G401 (cell line): ENCODE data around the gene LCP2. TPM values are rescaled to one million over a fixed set of nuclear protein-coding genes. Genes with fewer than 3 reads are reported as not detected.
"Not testable (repeated sequence)": the region's sequence is repeated elsewhere in the genome, so short reads cannot be mapped to it uniquely, and the experiment has no call there.

Experiments used
- DNase-seq: peaks from one replicate; pipeline ENCODE4 v3.0.0-alpha.2; 2015; ENCODE audit warnings: low spot score
- in situ Hi-C: cut with HindIII; loops from 2 replicates; pipeline ENCODE4 v1.10.0; 2016; ENCODE audit warnings: low sequenced_read_pairs, mixed read lengths
- total RNA-seq: library from RNA; depleted of rRNA; stranded (reverse); fragments of >200 nt; shearing (Covaris generic); gene quantifications from 2 replicates; pipeline ENCODE4 v1.2.3, GENCODE V29; 2014

The LCP2 gene
- total RNA-seq, 1 experiment from 2014 or later = not detected

DNA sequence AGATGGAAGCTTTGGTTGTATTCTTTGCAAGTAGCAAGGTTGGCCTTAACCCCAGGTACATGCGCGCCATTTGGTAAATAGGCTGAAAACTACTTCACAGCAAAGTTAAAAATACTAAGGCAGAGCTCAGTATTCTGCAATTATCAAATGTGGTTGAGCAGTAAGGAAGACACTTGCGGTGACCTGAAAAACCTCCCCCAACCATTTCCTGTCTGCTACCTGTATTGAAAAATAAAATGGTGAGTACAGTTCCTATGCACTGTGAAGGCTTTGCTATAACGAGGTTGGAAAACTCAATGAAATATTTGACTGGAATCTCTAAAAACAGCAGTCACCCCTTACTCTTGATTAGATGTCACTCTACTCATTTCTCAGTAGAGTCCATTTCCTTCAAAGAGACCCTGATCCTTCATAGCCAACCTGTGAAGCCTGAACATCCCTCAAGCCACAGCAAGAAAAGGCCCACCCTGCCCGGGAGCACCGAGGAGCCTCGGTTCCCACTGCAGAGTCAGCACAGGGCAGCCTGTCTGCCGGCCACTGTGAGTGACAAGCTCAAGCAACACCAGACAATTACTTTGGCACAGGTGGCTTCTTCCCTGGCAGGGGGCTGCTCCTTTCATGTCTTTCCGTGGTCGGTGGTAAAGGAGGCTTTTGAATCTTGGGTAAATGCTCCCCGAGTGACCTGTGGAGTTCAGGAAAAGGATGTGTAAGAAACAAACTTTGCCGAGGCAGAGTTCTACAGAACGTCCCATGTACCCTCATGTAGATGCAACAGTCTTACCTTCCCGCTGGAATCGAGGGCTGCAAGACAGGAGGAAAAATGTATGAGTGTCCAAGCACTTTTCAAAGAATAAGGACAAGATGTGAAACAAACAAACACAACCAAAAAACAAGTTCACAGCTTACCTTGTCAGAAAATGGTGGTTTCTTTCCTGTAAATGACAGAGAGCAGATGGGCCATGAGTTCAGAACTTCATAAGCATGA, 35.2 kb downstream of the LCP2 start:
- no peak for DNase-seq
- in situ Hi-C loops = no loop called here

DNA sequence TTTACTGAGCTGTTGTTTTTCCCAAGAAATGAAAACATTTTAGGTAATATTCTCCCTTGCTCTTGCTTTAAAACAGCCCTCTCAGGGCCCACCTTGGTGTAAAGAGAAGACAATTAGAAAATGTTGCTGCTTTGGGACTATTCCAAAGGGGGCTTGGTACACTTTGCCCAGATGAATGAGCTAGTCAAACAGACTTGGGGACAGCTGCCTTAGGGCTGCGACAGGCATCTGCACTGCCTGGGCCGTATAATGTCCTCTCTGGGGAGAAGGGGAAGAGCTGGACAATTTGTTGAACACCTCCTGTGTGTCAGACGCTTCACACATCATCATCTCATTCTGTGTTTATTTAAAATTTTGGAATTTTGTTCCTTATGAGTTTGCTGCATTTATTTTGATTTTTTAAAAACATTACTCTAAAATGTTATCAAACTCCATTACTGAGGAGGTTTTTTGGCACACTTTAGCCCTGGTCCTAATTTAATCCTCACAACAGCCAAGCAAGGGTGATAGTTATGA, 36.0 kb downstream of the LCP2 start:
- in situ Hi-C loops = no loop called here
- DNase-seq = no peak

DNA sequence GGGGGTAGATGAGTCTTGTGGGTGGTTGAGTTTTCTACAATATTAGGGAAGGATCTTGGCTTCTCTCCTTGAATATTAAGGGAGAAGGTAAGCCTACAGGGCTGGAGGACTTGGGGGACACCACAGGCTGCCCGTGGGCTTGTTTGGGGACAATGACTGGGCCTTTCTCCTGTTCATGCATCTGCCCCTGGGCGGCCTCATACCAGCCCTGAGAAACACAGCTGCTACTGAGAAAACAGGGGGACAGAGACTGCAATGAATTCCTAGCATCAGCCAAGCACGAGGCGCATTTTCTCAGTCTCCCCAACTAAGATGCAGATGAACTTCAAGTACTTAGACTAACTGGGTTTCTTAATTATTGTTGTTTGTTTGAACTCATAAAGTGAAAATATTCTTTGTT, 40.2 kb downstream of the LCP2 start:
- DNase-seq = no peak
- in situ Hi-C loops = no loop called here

- in situ Hi-C loops = no loop called here
- DNase-seq = no peak
Measured at GRCh38 chr5:170256571-170256970, 41.0 kb downstream of the LCP2 start.

- in situ Hi-C loops = no loop called here
- no peak for DNase-seq
Measured at GRCh38 chr5:170254056-170254455, 43.5 kb downstream of the LCP2 start.

DNA sequence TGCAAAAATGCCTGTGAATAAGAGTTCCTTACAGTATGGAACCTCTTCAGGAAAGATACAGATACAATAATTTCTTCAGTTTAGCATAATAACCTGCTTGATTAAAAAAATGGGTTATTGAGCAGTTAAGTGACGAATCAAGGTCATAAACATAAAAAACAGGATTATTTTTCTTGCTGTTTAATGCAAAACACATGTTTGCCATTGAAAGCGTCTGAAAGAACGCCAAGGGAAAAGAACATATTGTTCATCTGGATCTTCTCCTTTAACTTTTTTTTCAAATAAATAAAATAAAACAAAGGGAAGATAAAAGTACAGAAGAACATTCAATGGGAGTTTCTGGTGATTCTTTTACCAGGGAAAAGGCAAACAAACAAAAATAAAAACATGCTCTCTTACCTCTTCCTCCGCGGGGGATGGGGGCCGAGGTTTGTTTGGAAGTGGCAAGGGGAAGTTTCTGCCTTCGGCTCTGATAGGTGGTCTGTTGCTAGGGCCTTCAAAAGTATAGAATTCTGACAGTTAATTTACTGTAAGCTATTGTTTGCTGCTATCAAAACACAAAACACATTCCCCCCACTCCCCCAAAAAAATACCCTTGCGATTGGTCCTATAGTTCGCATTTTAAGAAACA, 44.7 kb downstream of the LCP2 start:
- in situ Hi-C loops = no loop called here
- DNase-seq = no peak

- in situ Hi-C loops = no loop called here
- no peak for DNase-seq
Measured at GRCh38 chr5:170252109-170252508, 45.5 kb downstream of the LCP2 start.

DNA sequence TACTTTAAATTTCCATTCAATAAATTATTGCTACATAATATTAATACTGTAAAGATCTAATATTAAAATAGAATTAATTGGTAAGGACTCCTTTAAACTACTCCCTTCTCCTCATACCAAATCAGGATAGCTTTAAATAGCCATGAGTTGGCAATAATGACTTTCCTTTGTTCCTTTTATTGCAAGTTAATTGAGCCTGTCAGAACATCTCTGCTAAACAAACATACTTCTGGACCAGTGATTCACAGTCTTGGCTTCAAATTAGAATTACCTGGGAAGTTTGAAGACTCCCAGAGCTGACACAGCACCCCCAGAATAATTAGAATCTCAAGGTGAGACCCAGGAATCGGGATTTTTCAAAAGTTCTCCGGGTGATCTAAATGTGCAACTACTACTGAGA, 46.1 kb downstream of the LCP2 start:
- in situ Hi-C loops = no loop called here
- no peak for DNase-seq

GRCh38 chr5:170250810-170251317, 46.7 kb downstream of the LCP2 start:
- in situ Hi-C loops = no loop called here

GRCh38 chr5:170249355-170249754, 48.2 kb downstream of the LCP2 start:
- DNase-seq = no peak
- in situ Hi-C loops = no loop called here

More at GRCh38 chr5:170250810-170251317, 46.7 kb downstream of the LCP2 start:
- DNase-seq = no peak

DNA sequence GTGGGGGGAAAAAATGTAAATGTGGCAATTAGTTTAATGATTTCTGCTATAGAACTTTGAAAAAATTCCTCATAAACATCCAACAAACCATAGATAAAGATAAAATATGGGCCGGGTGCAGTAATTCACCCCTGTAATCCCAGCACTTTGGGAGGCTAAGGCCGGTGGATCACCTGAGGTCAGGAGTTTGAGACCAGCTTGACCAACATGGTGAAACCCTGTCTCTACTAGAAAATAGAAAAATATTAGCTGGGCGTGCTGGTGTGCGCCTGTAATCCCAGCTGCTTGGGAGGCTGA, 48.7 kb downstream of the LCP2 start:
- DNase-seq, in situ Hi-C loops: not testable (repeated sequence)

- no peak for DNase-seq
- in situ Hi-C loops = no loop called here
Measured at GRCh38 chr5:170248172-170248930, 49.2 kb downstream of the LCP2 start.

GRCh38 chr5:170247363-170247762, 50.2 kb downstream of the LCP2 start:
- in situ Hi-C loops = no loop called here
- no peak for DNase-seq

DNA sequence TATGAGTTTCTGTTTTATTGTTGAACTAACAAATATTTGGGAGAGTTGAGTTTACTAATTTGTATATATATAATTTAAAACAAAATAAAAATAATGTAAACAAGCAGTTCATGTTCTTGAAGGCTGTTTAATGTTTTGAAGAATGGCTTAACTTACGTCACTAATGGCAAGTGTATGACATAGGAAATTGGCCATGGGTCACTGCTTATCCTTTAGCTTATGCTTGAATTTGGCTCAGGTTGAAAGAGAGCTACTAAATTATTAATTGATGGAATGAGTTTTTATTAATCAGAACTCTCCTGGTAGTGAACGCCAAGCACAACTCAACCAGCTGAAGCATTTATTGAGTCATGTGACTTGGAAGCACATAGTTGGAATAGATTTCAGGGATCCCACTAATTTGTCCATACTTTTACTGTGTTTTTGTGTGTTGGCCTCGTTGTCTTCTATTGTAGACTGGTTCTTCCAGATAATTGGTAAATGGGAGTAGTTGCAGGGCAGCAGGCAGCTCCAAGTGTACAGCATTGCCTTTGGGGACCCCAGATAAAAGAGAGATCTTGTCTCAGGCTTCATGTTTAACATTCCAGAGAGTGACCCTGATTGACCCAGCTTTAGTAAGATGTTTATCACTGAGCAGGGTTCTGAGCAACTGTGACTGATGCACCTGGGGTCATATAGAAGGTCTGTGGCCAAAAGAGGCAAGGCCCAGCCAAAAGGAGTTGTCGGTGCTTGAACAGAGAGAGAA, 51.3 kb downstream of the LCP2 start:
- DNase-seq = no peak
- in situ Hi-C loops = no loop called here

DNA sequence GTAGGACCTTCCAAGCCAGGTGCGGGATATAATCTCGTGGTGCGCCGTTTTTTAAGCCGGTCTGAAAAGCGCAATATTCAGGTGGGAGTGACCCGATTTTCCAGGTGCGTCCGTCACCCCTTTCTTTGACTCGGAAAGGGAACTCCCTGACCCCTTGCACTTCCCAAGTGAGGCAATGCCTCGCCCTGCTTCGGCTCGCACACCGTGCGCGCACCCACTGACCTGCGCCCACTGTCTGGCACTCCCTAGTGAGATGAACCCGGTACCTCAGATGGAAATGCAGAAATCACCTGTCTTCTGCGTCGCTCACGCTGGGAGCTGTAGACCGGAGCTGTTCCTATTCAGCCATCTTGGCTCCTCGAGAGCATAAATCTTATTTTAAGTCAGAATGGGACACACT, 52.1 kb downstream of the LCP2 start:
- DNase-seq, in situ Hi-C loops: not testable (repeated sequence)

DNA sequence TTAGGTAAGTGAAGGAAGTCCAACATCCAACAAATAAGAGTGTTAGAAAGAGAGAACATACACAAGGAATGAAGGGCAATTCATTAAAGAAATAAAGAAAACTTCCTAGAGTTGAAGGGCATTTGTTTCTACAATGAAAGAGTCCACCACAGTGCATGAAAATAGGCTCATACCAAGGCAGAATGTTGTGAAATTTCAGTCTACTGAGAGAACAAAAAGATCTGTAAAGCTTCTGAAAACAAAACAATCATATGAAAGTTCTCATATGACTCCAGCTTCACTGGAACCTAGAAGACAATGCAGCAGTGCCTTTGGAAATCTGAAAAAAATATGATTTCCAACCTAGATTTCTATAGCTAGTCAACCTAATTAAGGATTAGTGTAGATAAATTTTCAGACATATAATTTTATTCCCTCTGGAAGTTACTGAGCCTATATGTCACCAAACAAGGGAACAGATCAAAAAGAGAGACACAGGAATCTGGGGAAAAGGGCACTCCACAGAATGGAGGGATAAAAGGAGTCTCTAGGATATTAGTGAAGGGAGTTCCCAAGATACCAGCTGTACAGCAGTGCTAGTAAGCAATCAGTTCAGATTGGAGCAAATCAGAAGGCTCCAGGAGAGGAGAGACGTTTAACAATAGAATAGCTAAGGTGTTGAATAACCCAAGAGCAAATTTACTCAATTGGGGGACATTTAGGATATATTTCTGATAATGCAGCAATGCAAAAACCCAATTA, 59.0 kb downstream of the LCP2 start:
- no peak for DNase-seq
- in situ Hi-C loops = no loop called here

- no peak for DNase-seq
- in situ Hi-C loops = no loop called here
Measured at GRCh38 chr5:170235876-170236864, 61.4 kb downstream of the LCP2 start.
